GM18861 (cell line): ENCODE results near the gene TUBA3C.

Source experiments
- ATAC-seq: cut with Tn5 transposase; IDR thresholded peaks from one replicate; pipeline ENCODE4 v1.9.1; 2021; ENCODE audit not compliant: unreplicated experiment

The TUBA3C gene

DNA sequence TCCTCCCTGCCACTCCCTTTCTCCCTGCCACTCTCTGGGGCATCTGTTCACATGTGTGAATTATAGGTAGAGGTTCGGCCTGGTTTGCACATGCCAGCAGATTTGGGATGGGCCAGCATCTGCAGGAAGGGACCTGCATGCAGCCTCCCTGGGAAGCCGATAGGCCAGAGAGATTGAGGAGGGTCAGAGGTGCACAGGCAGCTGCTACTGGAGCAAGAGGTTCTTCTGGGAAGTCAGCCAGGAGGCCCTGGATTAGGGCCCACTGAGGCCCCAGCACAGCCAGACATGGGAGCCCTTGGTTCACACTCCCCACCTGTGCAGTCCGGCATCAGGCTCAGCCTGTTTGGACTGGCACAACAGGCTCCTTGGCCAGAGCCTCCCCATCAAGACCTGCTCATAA lies 12.1 kb downstream of the TUBA3C start:
- ATAC-seq = no peak

- no peak for ATAC-seq
These were observed 20.3 kb downstream of the TUBA3C start for GRCh38 chr13:19161308-19161707.

- no peak for ATAC-seq
These were observed 21.7 kb downstream of the TUBA3C start for GRCh38 chr13:19159761-19160420.

DNA sequence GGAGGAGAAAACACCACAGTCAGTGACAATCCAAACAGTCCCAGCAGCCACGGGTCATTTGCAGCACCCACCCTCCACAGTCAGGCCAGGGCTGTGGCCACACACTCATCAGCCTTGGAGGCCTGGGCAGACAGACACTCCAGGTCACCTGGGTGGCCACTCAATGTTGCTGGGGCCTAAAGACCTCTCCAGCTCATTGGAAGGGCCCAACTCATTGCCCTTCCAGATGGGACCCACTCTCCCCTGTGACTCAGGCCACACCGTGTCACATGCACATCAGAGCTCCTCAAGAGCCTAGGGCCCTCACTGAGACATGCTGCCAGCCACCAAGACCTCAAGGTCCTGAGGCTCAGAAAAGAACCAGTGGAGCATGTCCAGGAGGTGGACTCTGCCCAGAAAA lies 22.4 kb downstream of the TUBA3C start:
- ATAC-seq = no peak

- ATAC-seq = no peak
These were observed 23.0 kb downstream of the TUBA3C start for GRCh38 chr13:19158526-19159174.

- no peak for ATAC-seq
These were observed 23.6 kb downstream of the TUBA3C start for GRCh38 chr13:19158006-19158405.

- ATAC-seq = no peak
These were observed 24.2 kb downstream of the TUBA3C start for GRCh38 chr13:19157461-19157860.

DNA sequence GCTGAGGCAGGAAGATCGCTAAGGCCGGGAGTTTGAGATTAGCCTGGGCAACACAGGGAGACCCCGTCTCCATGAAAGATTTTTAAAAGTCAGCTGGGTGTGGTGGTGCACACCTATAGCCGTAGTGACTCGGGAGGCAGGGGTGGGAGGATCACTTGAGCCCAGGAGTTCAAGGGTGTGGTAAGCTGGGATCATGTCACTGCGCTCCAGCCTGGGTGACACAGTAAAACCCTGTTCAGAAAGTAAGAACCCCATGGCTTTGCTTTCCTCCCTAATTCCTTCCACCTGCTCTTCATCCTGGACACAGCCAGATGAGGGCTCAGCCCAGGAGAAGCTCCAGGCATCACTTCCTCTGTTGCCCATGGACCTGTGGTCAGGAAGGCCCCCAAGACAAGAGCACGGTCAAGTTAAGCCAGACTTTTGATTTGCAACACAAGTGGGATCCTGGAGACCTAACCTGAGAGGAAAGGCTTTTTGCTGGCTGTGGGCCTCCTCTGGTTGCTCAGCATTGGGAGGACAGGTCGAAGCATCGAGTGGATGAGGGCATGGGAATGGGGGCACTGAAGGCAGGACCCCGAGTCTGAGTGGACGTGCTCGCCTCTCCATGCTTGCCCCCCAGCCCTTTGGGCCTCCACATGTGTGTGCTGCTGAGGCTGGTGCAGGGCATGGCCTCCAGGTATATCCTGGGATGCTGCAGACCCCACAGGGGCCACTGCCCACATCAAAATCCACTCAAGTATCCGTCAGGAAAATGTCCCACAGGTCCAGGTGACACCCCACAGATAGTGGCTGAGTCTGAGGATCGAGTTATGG lies 25.4 kb downstream of the TUBA3C start:
- ATAC-seq = no peak

DNA sequence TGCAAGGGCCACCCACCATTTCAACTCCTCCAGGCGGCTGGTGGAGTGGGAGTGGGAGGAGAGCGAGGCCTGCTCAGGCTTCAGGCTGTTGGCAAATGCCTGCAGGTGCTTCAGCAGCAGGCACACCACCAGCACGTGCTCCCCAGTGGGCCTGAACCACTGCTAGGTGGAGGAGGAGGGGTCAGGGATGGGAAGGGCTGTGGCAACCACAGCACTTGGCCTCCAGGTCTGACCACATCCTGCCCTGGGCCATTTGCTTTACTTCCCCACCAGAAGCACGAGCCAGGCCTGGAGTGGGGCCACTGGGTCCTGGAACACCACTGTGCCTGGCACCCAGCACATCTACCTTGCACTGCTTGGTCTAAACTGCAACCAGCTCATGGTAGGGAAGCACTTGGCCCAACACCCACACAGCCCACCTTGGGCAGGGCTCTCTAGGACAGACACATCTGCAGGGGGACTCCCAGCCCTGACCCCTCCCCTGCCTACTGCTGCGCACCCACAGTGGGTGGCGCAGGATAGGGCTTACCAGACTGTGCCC lies 26.2 kb downstream of the TUBA3C start:
- ATAC-seq = no peak

DNA sequence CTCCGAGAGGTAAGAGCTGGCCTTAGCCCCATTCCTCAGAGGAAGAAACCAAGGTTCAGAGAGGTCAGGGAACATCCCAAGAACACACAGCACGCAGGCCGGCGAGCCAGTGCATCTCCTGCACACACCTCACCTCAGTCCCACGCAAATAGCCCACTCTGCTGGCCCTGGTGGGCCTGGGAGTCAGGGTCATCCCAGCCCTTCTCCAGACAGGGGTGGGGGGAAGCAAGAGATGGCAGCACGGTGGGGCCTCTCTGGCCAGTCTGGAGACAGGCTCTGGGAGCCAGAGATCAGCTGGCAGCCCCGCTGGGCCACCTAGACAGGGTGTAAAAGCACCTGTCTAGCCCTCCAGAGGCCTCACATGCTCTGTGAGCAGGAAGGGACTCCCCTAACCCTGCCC lies 26.8 kb downstream of the TUBA3C start:
- ATAC-seq = no peak

- ATAC-seq = no peak
These were observed 27.7 kb downstream of the TUBA3C start for GRCh38 chr13:19153782-19154450.

- no peak for ATAC-seq
These were observed 29.2 kb downstream of the TUBA3C start for GRCh38 chr13:19152403-19152802.

DNA sequence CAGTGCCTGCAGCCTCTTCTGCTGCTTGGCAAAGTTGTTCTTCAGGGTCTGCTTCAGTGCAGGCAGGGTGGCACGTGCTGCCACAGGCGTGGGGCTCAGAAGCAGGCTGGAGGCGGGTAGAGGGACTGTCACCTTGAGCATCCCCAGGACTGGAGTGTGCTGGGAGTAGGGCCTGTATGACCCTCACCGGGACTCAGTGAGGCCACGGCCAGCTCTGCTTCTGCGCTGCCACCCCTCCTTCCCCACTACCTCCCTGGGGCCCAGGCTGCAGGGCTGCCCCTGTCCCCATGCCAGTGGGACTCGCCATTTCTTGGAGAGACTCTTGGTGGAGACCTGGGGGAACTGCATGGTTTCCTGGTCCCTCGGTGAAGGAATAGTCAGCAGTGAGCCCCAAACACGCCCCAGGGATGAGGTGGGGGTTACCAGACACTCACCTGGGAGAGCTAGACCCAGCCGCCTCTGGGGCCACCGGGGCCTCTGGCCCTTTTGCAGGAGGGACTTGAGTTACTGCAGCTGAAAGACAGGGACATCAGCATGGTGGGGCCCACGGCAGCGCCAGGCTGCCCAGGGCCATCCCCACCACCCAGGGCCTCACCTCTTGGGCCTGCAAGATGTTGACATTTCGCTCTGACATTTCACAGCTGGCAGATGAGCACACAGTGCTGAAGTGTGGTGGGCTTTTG lies 29.9 kb downstream of the TUBA3C start:
- ATAC-seq = no peak

- ATAC-seq = no peak
These were observed 30.9 kb downstream of the TUBA3C start for GRCh38 chr13:19150712-19151228.

- no peak for ATAC-seq
These were observed 31.4 kb downstream of the TUBA3C start for GRCh38 chr13:19150226-19150625.

- ATAC-seq = no peak
These were observed 33.1 kb downstream of the TUBA3C start for GRCh38 chr13:19148561-19148960.
